GM19455 (cell line): ENCODE measurements around the gene AKAP13.

Experiments used
- ATAC-seq: cut with Tn5 transposase; IDR thresholded peaks from one replicate; pipeline ENCODE4 v1.9.1; 2021; ENCODE audit not compliant: unreplicated experiment

The AKAP13 gene

GRCh38 chr15:85592148-85592547 is 211.7 kb downstream of the AKAP13 start:
- ATAC-seq: no peak

GRCh38 chr15:85593809-85594445 is 213.5 kb downstream of the AKAP13 start:
- no peak for ATAC-seq

GRCh38 chr15:85595804-85596536 is 215.6 kb downstream of the AKAP13 start:
- no peak for ATAC-seq

GRCh38 chr15:85597155-85597815 is 216.9 kb downstream of the AKAP13 start:
- ATAC-seq: no peak

- no peak for ATAC-seq
Observed at GRCh38 chr15:85598219-85598618, 217.8 kb downstream of the AKAP13 start.

GRCh38 chr15:85598718-85599398 is 218.5 kb downstream of the AKAP13 start:
- ATAC-seq: no peak

GRCh38 chr15:85600001-85600400 is 219.6 kb downstream of the AKAP13 start:
- no peak for ATAC-seq

- no peak for ATAC-seq
Observed at GRCh38 chr15:85603160-85603559, 222.8 kb downstream of the AKAP13 start.

GRCh38 chr15:85603703-85604102 is 223.3 kb downstream of the AKAP13 start:
- ATAC-seq: no peak

GRCh38 chr15:85604194-85604593 is 223.8 kb downstream of the AKAP13 start:
- no peak for ATAC-seq

- ATAC-seq: no peak
Observed at GRCh38 chr15:85606738-85607137, 226.3 kb downstream of the AKAP13 start.

GRCh38 chr15:85607141-85607806 is 226.9 kb downstream of the AKAP13 start:
- no peak for ATAC-seq

GRCh38 chr15:85607842-85608241 is 227.4 kb downstream of the AKAP13 start:
- no peak for ATAC-seq

GRCh38 chr15:85609492-85609891 is 229.1 kb downstream of the AKAP13 start:
- no peak for ATAC-seq

GRCh38 chr15:85611361-85611760 is 231.0 kb downstream of the AKAP13 start:
- ATAC-seq: no peak

- ATAC-seq: no peak
Observed at GRCh38 chr15:85614059-85614458, 233.7 kb downstream of the AKAP13 start.

GRCh38 chr15:85615930-85616329 is 235.5 kb downstream of the AKAP13 start:
- peak; percentile 74 for ATAC-seq

GRCh38 chr15:85616549-85617110 is 236.2 kb downstream of the AKAP13 start:
- ATAC-seq: no peak

GRCh38 chr15:85618228-85618505 is 237.8 kb downstream of the AKAP13 start:
- ATAC-seq: no peak

- ATAC-seq: peak; percentile 56
Observed at GRCh38 chr15:85618956-85619491, 238.6 kb downstream of the AKAP13 start.
